ENCODE measurements around the gene MAP1A.

Gene MAP1A

DNA sequence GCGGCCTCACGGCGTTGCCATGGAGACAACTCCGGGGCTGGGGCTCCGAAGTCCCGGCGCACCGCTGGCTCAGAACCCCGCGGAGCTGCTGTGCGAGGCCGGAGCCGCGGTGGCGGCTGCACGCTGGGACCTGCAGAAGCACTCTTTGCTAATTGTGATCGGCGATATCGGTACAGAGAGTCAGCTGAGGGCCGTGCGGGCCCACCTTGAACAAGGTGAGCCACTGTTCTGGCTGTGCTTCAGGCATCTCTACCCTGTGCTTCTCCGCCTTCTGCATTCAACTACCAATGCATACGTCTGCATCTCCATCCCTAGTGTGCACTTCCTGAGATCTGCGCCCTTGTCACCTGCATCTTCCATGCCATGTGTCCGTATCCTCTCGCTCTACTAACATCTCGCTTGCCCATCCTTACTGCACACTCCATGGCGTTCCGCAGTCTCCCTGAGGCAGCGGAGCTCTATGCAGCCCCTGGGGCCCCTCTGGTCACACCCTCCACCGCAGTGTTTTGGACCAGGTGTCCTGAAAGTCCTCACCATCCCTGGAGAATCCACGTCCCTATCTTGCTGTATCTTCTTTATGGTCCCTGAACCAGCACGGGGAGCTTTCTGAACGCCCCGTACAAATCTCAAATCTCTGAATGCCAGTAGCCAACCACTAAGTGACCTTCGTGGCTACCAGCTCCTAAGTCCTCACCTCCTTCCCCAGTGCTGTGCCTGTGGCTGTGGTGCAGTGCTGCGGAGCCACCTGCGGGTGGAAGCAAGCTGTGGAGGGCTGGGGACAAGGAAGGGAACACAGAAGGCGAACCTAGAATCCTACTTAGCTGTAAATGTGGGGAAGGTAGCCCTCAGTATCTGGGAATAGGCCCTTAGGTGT, 6.2 kb upstream of the MAP1A start:
- DNase-seq: peak; percentile 36

DNA sequence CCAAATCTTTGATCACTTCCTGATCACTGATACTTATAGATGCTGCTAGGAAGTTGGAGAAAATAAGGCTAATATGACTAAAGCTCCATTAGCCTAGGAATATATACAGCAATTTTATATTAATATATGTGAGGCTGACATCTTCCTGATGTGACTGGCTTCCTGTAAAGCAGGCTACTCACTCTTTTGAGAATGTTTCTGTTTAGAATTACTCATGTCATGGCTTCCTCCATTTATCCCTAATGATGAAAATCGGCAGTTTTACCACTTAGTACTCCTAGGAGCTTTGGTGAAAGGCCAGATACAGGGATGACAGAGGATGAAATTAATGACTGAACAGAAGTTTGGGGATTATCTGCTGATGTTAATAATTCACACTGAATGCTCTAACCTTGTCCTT, 3.9 kb upstream of the MAP1A start:
- DNase-seq: no peak

DNA sequence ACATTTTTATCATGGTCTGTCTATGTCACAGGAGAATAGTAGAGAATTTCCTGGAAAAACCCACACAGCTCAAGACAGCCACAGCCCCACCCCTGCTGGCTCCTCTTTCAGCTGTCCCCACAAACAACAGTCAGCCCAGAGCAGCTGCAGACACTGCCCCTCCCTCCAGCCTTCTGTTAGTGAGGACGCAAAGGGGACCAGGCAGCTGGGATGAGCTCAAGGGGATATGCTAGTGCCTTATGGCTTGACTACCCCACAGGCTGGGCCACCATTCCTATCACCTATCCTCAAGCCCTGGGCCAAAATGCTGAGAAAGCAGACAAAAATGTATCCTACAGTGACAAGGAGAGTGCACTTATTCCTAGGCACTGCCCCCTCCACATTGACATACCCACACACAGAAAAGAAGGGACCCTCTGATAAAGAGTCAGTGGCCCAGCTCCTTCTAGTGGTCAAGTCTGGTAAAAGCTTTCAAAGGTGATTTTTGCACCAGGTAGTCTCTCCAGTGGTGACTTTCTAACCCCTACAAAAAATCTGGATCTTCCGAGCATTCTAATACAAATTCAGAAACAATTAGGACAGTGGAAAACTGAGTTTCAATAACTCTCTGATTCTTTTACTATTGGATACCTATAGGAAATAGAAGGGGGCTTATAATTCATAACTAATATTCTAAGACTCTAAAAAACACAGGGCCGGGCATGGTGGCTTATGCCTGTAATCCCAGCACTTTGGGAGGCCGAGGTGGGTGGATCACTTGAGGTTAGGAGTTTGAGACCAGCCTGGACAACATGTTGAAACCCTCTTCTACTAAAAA, 3.0 kb upstream of the MAP1A start:
- DNase-seq: peak; percentile 79

- DNase-seq: no peak
Measured at GRCh38 chr15:43515741-43516140, 1.7 kb upstream of the MAP1A start.

- no peak for DNase-seq
Measured at GRCh38 chr15:43516185-43516584, 1.2 kb upstream of the MAP1A start.

DNA sequence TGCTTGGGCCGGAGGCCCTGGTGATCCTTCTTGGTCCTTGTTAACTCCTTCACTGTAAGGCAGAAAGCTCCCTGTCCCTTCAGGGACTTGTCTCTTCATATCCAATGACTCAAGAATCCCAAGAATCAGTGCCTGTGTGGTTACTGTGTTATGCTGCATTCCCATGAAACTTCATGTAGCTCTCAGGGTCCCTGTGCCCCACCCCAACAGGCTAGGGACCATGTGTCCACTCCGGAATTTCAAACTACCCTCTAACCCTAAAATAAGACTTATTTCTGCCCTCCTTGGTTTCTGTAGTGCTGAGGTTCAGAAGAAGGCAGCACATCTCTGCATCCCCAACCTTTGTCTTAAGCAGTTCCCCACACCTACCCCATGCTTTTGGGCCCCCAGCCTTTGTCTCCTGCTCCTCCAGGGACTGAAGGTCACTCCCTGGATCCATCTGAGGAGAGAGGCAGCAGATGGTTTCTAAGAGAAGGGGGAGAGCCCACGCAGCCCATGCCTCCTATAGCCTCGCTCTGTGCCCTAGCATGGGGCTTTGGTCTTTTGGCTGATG, 531 bp upstream of the MAP1A start:
- DNase-seq: no peak

- DNase-seq: peak; percentile 86
Measured at GRCh38 chr15:43518197-43518761, 871 bp downstream of the MAP1A start.

GRCh38 chr15:43519196-43519595, 1.8 kb downstream of the MAP1A start:
- peak; percentile 56 for DNase-seq

- DNase-seq: no peak
Measured at GRCh38 chr15:43520138-43520537, 2.7 kb downstream of the MAP1A start.

- DNase-seq: no peak
Measured at GRCh38 chr15:43521419-43521818, 4.0 kb downstream of the MAP1A start.

DNA sequence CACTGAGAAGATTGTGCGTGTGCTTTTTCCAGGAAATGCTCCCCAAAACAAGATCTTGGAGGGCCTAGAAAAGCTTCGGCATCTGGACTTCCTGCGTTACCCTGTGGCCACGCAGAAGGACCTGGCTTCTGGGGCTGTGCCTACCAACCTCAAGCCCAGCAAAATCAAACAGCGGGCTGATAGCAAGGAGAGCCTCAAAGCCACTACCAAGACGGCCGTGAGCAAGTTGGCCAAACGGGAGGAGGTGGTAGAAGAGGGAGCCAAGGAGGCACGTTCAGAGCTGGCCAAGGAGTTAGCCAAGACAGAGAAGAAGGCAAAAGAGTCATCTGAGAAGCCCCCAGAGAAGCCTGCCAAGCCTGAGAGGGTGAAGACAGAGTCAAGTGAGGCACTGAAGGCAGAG, 4.8 kb downstream of the MAP1A start:
- no peak for DNase-seq

DNA sequence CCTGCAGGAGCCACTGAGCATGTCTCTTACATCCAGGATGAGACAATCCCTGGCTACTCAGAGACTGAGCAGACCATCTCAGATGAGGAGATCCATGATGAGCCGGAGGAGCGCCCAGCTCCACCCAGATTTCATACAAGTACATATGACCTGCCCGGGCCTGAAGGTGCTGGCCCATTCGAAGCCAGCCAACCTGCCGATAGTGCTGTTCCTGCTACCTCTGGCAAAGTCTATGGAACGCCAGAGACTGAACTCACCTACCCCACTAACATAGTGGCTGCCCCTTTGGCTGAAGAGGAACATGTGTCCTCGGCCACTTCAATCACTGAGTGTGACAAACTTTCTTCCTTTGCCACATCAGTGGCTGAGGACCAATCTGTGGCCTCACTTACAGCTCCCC, 6.2 kb downstream of the MAP1A start:
- DNase-seq: no peak

- DNase-seq: no peak
Measured at GRCh38 chr15:43524254-43524845, 6.9 kb downstream of the MAP1A start.

- no peak for DNase-seq
Measured at GRCh38 chr15:43525131-43525530, 7.7 kb downstream of the MAP1A start.

- DNase-seq: no peak
Measured at GRCh38 chr15:43526261-43526930, 9.0 kb downstream of the MAP1A start.

DNA sequence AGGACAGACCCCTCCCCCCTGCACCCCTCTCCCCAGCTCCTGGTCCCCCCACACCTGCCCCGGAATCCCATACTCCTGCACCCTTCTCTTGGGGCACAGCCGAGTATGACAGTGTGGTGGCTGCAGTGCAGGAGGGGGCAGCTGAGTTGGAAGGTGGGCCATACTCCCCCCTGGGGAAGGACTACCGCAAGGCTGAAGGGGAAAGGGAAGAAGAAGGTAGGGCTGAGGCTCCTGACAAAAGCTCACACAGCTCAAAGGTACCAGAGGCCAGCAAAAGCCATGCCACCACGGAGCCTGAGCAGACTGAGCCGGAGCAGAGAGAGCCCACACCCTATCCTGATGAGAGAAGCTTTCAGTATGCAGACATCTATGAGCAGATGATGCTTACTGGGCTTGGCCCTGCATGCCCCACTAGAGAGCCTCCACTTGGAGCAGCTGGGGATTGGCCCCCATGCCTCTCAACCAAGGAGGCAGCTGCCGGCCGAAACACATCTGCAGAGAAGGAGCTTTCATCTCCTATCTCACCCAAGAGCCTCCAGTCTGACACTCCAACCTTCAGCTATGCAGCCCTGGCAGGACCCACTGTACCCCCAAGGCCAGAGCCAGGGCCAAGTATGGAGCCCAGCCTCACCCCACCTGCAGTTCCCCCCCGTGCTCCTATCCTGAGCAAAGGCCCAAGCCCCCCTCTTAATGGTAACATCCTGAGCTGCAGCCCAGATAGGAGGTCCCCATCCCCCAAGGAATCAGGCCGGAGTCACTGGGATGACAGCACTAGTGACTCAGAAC, 9.8 kb downstream of the MAP1A start:
- no peak for DNase-seq

DNA sequence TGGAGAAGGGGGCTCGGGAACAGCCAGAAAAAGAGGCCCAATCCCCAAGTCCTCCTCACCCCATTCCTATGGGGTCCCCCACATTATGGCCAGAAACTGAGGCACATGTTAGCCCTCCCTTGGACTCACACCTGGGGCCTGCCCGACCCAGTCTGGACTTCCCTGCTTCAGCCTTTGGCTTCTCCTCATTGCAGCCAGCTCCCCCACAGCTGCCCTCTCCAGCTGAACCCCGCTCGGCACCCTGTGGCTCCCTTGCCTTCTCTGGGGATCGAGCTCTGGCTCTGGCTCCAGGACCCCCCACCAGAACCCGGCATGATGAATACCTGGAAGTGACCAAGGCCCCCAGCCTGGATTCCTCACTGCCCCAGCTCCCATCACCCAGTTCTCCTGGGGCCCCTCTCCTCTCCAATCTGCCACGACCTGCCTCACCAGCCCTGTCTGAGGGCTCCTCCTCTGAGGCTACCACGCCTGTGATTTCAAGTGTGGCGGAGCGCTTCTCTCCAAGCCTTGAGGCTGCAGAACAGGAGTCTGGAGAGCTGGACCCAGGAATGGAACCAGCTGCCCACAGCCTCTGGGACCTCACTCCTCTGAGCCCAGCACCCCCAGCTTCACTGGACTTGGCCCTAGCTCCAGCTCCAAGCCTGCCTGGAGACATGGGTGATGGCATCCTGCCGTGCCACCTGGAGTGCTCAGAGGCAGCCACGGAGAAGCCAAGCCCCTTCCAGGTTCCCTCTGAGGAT, 10.6 kb downstream of the MAP1A start:
- no peak for DNase-seq

DNA sequence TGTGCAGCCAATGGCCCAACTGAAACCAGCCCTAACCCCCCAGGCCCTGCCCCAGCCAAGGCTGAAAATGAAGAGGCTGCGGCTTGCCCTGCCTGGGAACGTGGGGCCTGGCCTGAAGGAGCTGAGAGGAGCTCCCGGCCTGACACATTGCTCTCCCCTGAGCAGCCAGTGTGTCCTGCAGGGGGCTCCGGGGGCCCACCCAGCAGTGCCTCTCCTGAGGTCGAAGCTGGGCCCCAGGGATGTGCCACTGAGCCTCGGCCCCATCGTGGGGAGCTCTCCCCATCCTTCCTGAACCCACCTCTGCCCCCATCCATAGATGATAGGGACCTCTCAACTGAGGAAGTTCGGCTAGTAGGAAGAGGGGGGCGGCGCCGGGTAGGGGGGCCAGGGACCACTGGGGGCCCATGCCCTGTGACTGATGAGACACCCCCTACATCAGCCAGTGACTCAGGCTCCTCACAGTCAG, 11.2 kb downstream of the MAP1A start:
- DNase-seq: no peak

GRCh38 chr15:43529141-43529540, 11.7 kb downstream of the MAP1A start:
- no peak for DNase-seq

- DNase-seq: no peak
Measured at GRCh38 chr15:43529587-43530345, 12.4 kb downstream of the MAP1A start.
